GM21619 (cell line): ENCODE data around the gene NDST3.
"Not testable (repeated sequence)": the region's sequence is repeated elsewhere in the genome, so short reads cannot be mapped to it uniquely, and the experiment has no call there.

ENCODE experiments used
- ATAC-seq: cut with Tn5 transposase; IDR thresholded peaks from one replicate; pipeline ENCODE4 v1.9.1; 2021; ENCODE audit not compliant: unreplicated experiment

Gene NDST3

DNA sequence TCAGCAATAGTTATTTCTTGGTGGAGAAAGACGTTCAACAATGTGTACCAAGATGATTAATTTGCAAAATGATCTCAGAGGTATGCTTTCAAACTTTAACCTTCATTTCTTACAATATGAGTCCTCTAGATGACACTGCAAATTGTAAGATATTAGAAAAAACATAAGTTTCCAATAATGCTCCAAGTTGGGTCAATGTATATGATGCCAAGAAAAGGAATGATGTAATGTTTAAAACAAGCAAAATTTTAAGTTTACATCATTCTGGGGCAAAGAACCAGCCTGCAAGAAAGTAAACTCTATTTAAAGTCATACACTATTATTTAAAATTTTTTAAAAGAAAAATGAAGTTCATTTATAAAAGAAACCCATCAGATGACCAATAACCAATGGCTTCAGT, 262.4 kb downstream of the NDST3 start:
- no peak for ATAC-seq

DNA sequence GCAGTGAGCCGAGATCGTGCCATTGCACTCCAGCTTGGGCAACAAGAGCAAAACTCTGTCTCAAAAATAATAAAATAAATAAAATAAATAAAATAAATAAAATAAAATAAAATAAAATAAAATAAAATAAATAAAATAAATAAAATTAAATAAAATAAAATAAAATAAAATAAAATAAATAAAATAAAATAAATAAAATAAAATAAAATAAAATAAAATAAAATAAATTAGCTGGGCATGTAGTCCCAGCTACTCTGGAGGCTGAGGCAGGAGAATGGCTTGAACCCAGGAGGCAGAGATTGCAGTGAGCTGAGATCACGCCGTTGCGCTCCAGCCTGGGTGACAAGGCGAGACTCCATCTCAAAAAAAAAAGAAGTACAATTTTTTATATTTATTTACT, 265.3 kb downstream of the NDST3 start:
- not testable (repeated sequence) for ATAC-seq

DNA sequence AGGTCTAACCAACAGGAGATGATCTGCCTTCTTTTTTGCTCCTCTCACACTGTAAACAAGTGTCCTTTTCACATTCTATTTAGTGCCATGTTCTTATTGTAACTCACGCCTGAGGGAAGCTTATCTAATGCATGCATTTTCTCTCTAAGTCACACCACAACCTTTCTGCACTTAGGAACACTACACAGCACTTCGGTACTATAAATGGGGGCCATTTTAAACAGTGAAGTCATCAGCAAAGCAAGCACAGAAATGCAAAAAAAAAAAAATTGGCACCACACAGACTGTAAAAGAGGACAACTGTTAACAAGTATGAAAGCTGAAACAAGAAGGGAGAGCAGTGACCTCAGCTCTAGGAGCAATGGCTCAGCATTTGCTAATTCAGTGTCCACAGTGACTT, 273.4 kb downstream of the NDST3 start:
- ATAC-seq, result no peak
